K562 (cell line): ENCODE data around the gene ITGA6.

Experiments
- BCOR ChIP-seq: fragments of 450-650 bp; IDR thresholded peaks from 2 replicates; pipeline ENCODE4 v1.6.1; 2016
- CBX2 ChIP-seq: fragments of 200-600 bp; sonication (generic); IDR thresholded peaks from one replicate; pipeline ENCODE4 v1.6.1; 2012; ENCODE audit warnings: mild to moderate bottlenecking, low read length, inconsistent platforms; ENCODE audit not compliant: insufficient read depth, poor library complexity, severe bottlenecking
- DDX20 ChIP-seq: fragments of 450-650 bp; IDR thresholded peaks from 2 replicates; pipeline ENCODE4 v1.6.1; 2016; ENCODE audit warnings: missing genetic modification characterization, low read depth, mild to moderate bottlenecking, missing compliant biosample characterization, moderate library complexity
- FIP1L1 ChIP-seq: fragments of 200-400 bp; formaldehyde crosslinking; IDR thresholded peaks from 2 replicates; pipeline ENCODE4 v1.6.1; 2018; ENCODE audit warnings: mild to moderate bottlenecking, low read depth, low read length; ENCODE audit not compliant: poor library complexity, severe bottlenecking
- MAFK ChIP-seq: IDR thresholded peaks from 2 replicates; pipeline ENCODE4 v1.6.1; 2011; ENCODE audit warnings: low read length, improper control_type of control experiment
- RAD21 ChIP-seq, 2 experiments: fragments of 250-450 bp in 1 of 2; fragments of 450-650 bp in 1 of 2; sonication (Bioruptor Pico) in 1 of 2; formaldehyde crosslinking in 1 of 2; IDR thresholded peaks in 1 of 2; conservative IDR thresholded peaks in 1 of 2; 2 replicates each; pipeline versions ENCODE4 v1.4.0 to v1.8.0; 2020 to 2022; ENCODE audit warnings: mild to moderate bottlenecking in 2 of 2, moderate library complexity in 1 of 2
- TAF1 ChIP-seq: IDR thresholded peaks from 2 replicates; pipeline ENCODE4 v1.6.1; 2011; ENCODE audit warnings: mild to moderate bottlenecking, low read length, moderate library complexity; ENCODE audit not compliant: insufficient read depth, control insufficient read depth, severe bottlenecking; ENCODE audit errors: extremely low read depth
- ZNF354B ChIP-seq: fragments of 250-450 bp; sonication (Bioruptor Pico); IDR thresholded peaks from 2 replicates; pipeline ENCODE4 v1.4.0; 2020
- TF ChIP-seq, protein P1 (sequence below): fragments of 150-350 bp; conservative IDR thresholded peaks from 2 replicates; pipeline ENCODE4 v1.6.1; 2014; ENCODE audit warnings: low read length
- TF ChIP-seq, protein P2 (sequence below), 3 experiments: IDR thresholded peaks in 2 of 3; conservative IDR thresholded peaks in 1 of 3; 2 replicates each; pipeline ENCODE4 v1.5.1; 2011 to 2012; ENCODE audit warnings: low read length in 3 of 3, mild to moderate bottlenecking in 3 of 3, control low read depth in 2 of 3, improper control_type of control experiment in 1 of 3, inconsistent platforms in 1 of 3, low read depth in 1 of 3, mixed read lengths in 1 of 3, moderate library complexity in 1 of 3; ENCODE audit not compliant: insufficient read depth in 2 of 3
- TF ChIP-seq, protein P3 (sequence below): sonication (generic); formaldehyde crosslinking; IDR thresholded peaks from 2 replicates; pipeline ENCODE4 v1.8.1; 2023; ENCODE audit warnings: mild to moderate bottlenecking, missing genetic modification reagents
- TF ChIP-seq, protein P4 (sequence below): sonication (generic); formaldehyde crosslinking; IDR thresholded peaks from 2 replicates; pipeline ENCODE4 v1.5.0; 2020; ENCODE audit warnings: missing genetic modification reagents

DNA sequence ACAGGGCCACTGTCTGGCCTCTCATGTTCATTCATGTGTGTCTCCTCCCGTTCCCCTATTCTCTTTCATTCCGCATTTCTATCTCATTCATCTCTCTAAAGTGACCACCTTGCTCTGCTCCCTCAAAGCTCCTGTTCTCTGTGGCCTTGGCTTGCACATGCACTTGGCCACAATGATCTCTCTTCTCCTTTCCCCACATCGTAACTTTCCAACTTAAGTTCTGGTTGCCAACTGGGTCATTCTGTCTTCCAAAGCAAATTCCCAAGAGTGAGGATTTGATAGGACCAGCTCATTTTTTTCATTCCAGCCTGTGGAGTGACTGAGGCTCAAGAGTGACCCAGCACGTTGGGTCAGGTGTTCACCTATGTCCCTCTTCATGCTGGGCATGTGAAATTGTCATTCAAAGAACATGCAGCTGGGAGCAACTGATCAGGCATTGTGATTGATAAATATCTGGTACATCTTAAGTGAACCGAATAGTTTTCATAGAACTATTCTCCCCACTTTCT, 14.3 kb upstream of the ITGA6 start:
- no peak for TF ChIP-seq ZNF354B (CRISPR knock-in tag)
- TF ChIP-seq TAF1 = no peak
- TF ChIP-seq DDX20 (tag) = no peak
- no peak for TF ChIP-seq RAD21 (CRISPR knock-in tag; conservative IDR thresholded peaks at IDR 0.05 in 1 of 2, IDR thresholded peaks at IDR 0.05 in 1 of 2)
- TF ChIP-seq MAFK = no peak
- TF ChIP-seq CBX2 = no peak
- TF ChIP-seq, protein P1, sequence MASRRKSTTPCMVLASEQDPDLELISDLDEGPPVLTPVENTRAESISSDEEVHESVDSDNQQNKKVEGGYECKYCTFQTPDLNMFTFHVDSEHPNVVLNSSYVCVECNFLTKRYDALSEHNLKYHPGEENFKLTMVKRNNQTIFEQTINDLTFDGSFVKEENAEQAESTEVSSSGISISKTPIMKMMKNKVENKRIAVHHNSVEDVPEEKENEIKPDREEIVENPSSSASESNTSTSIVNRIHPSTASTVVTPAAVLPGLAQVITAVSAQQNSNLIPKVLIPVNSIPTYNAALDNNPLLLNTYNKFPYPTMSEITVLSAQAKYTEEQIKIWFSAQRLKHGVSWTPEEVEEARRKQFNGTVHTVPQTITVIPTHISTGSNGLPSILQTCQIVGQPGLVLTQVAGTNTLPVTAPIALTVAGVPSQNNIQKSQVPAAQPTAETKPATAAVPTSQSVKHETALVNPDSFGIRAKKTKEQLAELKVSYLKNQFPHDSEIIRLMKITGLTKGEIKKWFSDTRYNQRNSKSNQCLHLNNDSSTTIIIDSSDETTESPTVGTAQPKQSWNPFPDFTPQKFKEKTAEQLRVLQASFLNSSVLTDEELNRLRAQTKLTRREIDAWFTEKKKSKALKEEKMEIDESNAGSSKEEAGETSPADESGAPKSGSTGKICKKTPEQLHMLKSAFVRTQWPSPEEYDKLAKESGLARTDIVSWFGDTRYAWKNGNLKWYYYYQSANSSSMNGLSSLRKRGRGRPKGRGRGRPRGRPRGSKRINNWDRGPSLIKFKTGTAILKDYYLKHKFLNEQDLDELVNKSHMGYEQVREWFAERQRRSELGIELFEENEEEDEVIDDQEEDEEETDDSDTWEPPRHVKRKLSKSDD = no peak
- TF ChIP-seq, protein P2, sequence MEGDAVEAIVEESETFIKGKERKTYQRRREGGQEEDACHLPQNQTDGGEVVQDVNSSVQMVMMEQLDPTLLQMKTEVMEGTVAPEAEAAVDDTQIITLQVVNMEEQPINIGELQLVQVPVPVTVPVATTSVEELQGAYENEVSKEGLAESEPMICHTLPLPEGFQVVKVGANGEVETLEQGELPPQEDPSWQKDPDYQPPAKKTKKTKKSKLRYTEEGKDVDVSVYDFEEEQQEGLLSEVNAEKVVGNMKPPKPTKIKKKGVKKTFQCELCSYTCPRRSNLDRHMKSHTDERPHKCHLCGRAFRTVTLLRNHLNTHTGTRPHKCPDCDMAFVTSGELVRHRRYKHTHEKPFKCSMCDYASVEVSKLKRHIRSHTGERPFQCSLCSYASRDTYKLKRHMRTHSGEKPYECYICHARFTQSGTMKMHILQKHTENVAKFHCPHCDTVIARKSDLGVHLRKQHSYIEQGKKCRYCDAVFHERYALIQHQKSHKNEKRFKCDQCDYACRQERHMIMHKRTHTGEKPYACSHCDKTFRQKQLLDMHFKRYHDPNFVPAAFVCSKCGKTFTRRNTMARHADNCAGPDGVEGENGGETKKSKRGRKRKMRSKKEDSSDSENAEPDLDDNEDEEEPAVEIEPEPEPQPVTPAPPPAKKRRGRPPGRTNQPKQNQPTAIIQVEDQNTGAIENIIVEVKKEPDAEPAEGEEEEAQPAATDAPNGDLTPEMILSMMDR (IDR thresholded peaks at IDR 0.05 in 2 of 3, conservative IDR thresholded peaks at IDR 0.05 in 1 of 3; ENCODE audit: insufficient read depth in 2 of 3, low read depth in 1 of 3, low read length in 3 of 3) = no peak
- no peak for TF ChIP-seq FIP1L1
- TF ChIP-seq, protein P3, sequence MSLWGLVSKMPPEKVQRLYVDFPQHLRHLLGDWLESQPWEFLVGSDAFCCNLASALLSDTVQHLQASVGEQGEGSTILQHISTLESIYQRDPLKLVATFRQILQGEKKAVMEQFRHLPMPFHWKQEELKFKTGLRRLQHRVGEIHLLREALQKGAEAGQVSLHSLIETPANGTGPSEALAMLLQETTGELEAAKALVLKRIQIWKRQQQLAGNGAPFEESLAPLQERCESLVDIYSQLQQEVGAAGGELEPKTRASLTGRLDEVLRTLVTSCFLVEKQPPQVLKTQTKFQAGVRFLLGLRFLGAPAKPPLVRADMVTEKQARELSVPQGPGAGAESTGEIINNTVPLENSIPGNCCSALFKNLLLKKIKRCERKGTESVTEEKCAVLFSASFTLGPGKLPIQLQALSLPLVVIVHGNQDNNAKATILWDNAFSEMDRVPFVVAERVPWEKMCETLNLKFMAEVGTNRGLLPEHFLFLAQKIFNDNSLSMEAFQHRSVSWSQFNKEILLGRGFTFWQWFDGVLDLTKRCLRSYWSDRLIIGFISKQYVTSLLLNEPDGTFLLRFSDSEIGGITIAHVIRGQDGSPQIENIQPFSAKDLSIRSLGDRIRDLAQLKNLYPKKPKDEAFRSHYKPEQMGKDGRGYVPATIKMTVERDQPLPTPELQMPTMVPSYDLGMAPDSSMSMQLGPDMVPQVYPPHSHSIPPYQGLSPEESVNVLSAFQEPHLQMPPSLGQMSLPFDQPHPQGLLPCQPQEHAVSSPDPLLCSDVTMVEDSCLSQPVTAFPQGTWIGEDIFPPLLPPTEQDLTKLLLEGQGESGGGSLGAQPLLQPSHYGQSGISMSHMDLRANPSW (CRISPR knock-in tag) = no peak
- no peak for TF ChIP-seq BCOR
- TF ChIP-seq, protein P4, sequence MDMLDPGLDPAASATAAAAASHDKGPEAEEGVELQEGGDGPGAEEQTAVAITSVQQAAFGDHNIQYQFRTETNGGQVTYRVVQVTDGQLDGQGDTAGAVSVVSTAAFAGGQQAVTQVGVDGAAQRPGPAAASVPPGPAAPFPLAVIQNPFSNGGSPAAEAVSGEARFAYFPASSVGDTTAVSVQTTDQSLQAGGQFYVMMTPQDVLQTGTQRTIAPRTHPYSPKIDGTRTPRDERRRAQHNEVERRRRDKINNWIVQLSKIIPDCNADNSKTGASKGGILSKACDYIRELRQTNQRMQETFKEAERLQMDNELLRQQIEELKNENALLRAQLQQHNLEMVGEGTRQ = no peak
